GM13976 (cell line): ENCODE results near the gene TRIP12.
"Not testable (repeated sequence)": the region's sequence is repeated elsewhere in the genome, so short reads cannot be mapped to it uniquely, and the experiment has no call there.

Experiments used
- DNase-seq: peaks from one replicate; pipeline ENCODE4 v3.0.0; 2012; ENCODE audit warnings: low spot score
- in situ Hi-C: fragments of 300-500 bp; cut with MboI; formaldehyde crosslinking; loops from one replicate; pipeline ENCODE4 v1.12.0; 2022; ENCODE audit warnings: low sequenced_read_pairs, mixed read lengths, inconsistent platforms; ENCODE audit not compliant: unreplicated experiment
- TF ChIP-seq, protein P1 (sequence below): IDR thresholded peaks from 2 replicates; pipeline ENCODE4 v1.5.1; 2012; ENCODE audit warnings: borderline replicate concordance, mild to moderate bottlenecking; ENCODE audit not compliant: insufficient read depth; ENCODE audit errors: extremely low read depth, missing control alignments, control extremely low read depth

Gene TRIP12

DNA sequence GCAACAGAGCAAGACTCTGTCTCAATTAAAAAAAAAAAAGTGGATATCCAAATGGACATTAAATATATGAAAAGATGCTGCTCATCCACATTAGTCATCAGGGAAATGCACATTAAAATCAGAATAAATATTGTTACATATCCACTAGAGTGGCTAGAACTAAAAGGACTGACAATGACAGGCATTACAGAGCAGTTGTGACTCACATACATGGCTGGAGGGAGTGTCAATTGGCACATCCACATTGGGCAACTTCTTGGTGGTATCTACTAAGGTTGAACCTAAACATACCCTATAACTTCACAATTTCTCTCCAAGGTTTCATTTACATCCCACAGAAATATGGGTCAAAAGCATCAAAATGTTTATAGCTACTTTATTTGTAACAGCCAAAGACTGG is 193.4 kb downstream of the TRIP12 start:
- in situ Hi-C loops, result no loop called here
- TF ChIP-seq, protein P1, sequence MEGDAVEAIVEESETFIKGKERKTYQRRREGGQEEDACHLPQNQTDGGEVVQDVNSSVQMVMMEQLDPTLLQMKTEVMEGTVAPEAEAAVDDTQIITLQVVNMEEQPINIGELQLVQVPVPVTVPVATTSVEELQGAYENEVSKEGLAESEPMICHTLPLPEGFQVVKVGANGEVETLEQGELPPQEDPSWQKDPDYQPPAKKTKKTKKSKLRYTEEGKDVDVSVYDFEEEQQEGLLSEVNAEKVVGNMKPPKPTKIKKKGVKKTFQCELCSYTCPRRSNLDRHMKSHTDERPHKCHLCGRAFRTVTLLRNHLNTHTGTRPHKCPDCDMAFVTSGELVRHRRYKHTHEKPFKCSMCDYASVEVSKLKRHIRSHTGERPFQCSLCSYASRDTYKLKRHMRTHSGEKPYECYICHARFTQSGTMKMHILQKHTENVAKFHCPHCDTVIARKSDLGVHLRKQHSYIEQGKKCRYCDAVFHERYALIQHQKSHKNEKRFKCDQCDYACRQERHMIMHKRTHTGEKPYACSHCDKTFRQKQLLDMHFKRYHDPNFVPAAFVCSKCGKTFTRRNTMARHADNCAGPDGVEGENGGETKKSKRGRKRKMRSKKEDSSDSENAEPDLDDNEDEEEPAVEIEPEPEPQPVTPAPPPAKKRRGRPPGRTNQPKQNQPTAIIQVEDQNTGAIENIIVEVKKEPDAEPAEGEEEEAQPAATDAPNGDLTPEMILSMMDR, result no peak
- DNase-seq, result no peak

- TF ChIP-seq, protein P1, result no peak
- in situ Hi-C loops, result no loop called here
- no peak for DNase-seq
Observed at GRCh38 chr2:229726643-229727042, 195.2 kb downstream of the TRIP12 start.

GRCh38 chr2:229725716-229726574 is 195.9 kb downstream of the TRIP12 start:
- TF ChIP-seq, protein P1, result no peak
- DNase-seq, result no peak
- in situ Hi-C loops, result no loop called here

DNA sequence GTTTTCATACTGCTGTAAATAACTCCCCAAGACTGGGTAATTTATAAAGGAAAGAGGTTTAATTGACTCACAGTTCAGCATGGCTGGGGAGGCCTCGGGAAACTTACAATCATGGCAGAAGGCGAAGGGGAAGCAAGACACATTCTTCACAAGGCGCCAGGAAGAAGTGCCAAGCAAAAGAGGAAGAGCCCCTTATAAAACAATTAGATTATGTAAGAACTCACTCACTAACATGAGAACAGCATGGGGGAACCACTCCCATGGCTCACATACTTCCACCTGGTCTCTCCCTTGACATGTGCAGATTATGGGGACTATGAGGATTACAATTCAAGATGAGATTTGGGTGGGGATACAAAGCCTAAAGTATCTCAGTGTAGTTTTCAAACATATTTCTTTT is 198.6 kb downstream of the TRIP12 start:
- in situ Hi-C loops, DNase-seq: not testable (repeated sequence)

GRCh38 chr2:229719926-229720647 is 201.7 kb downstream of the TRIP12 start:
- in situ Hi-C loops, result no loop called here
- no peak for DNase-seq
- TF ChIP-seq, protein P1, result no peak

DNA sequence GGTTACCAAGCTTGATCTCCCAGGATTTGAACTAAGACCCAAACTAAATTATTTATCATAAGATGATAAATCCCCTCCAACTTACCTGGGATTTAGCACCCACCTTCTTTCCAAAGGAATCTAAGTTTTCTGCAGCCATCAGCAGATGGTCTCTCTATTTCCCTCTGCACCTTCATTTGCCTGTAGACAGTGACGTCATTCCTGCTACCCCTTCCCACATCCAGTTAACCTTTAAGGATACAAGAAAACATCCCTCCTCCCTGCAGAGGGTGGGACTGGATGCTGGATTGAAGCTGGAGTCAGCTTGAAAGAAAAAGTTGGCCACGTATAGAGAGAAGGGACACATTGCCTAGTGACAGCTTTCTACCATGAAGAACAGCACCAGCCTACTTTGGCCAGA is 203.8 kb downstream of the TRIP12 start:
- in situ Hi-C loops, result no loop called here
- TF ChIP-seq, protein P1, result no peak
- DNase-seq, result no peak
